Stomach (tissue), 4 donors: Measurements from ENCODE around the gene RD3L.

Source experiments
- CTCF ChIP-seq, 7 experiments: fragments of 450-650 bp in 4 of 7; fragments of 200-600 bp in 3 of 7; sonication (generic) in 3 of 7; IDR thresholded peaks; one replicate each; pipeline ENCODE4 v1.5.1; 2016 to 2019; ENCODE audit warnings: antibody characterized with exemption in 7 of 7, control low read depth in 2 of 7, mild to moderate bottlenecking in 1 of 7
- POLR2A ChIP-seq, 4 donors: fragments of 450-650 bp; IDR thresholded peaks; one replicate each; pipeline ENCODE4 v1.6.1; 2016; ENCODE audit warnings: antibody characterized with exemption in 4 of 4, control low read depth in 2 of 4, mild to moderate bottlenecking in 1 of 4, moderate library complexity in 1 of 4
- POLR2AphosphoS5 ChIP-seq, 3 donors: sonication (generic); formaldehyde crosslinking; IDR thresholded peaks; one replicate each; pipeline ENCODE4 v1.6.1; 2016; ENCODE audit warnings: antibody characterized with exemption in 3 of 3

GRCh38 chr14:103923863-103924262 lies 18.5 kb downstream of the RD3L start:
- TF ChIP-seq CTCF (IDR thresholded peaks at IDR 0.05) (no peak), POLR2A (IDR thresholded peaks at IDR 0.05) (no peak), POLR2AphosphoS5 (IDR thresholded peaks at IDR 0.05) (no peak)
